ENCODE measurements around the gene RASGEF1C.

DNA sequence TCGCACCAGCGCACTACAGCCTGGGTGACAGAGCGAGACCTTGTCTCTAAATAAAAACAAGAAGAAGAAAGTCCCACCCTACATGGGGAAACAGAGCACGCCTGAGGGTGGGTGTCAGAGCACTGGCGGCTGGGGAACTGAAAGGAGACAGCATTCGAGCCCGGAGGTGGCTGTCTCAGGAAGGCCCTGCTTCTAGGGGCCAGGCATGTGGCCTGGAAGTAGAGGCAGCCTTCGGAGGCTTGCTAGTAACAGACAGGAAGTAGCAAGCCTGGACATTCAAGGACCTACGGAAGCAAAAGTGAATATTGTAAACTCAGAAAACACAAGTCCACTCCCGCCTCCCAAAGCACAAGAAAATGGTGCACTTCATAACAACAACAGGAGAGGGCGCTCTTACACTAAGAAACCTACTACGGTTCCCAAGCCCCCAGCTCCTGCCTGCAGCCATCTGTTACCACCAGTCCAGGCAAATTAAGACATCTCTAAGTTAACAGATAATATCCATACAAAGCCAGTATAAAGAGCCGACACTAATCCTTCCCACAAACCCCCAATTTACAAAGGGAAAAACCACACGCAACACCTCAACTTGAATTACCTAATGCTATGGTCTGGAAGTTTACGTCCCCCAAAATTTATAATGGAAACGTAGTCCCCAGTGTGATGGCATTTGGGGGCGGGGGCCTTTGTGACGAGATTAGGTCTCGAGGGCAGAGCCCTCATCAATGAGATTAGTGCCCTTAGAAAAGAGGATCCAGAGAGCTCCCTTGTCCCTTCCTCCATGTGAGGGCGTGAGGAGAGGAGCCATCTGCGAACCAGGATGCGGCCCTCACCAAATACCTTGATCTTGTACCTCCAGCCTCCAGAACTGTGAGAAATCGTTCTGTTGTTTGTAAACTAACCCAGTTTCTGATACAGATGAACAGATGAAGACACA, 7.7 kb downstream of the RASGEF1C start:
- TF ChIP-seq POLR2A (IDR thresholded peaks at IDR 0.05) (no peak), POLR2AphosphoS5 (IDR thresholded peaks at IDR 0.05) (no peak)
- TF ChIP-seq, protein P1, sequence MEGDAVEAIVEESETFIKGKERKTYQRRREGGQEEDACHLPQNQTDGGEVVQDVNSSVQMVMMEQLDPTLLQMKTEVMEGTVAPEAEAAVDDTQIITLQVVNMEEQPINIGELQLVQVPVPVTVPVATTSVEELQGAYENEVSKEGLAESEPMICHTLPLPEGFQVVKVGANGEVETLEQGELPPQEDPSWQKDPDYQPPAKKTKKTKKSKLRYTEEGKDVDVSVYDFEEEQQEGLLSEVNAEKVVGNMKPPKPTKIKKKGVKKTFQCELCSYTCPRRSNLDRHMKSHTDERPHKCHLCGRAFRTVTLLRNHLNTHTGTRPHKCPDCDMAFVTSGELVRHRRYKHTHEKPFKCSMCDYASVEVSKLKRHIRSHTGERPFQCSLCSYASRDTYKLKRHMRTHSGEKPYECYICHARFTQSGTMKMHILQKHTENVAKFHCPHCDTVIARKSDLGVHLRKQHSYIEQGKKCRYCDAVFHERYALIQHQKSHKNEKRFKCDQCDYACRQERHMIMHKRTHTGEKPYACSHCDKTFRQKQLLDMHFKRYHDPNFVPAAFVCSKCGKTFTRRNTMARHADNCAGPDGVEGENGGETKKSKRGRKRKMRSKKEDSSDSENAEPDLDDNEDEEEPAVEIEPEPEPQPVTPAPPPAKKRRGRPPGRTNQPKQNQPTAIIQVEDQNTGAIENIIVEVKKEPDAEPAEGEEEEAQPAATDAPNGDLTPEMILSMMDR (IDR thresholded peaks at IDR 0.05) = peak in 1 of 4 experiments; percentile 4

Data from prostate gland (tissue), 2 donors.